Measurements from ENCODE around the gene SHLD1. TPM values are rescaled to one million over a fixed set of nuclear protein-coding genes. Genes with fewer than 3 reads are reported as not detected.

SHLD1 gene
- total and polyA plus RNA-seq, 2 experiments from 2014 or later = 8.3 to 9.1 TPM

GRCh38 chr20:5821627-5822215 lies 71.5 kb downstream of the SHLD1 start:
- H2AFZ ChIP-seq = no peak overlapping the region
- no peaks in the 10 kb centered on the region for H3K9me3 ChIP-seq (ENCODE audit: low read depth)
- H3K36me3 ChIP-seq (replicated peaks; ENCODE audit: insufficient read depth, low read depth) = no peaks in the 10 kb centered on the region
- no peak overlapping the region for H3K27ac ChIP-seq
- DNase-seq (ENCODE audit: low spot score) = no peak
- no peak overlapping the region for H3K4me3 ChIP-seq
- no peak overlapping the region for H3K4me2 ChIP-seq
- H3K9me2 ChIP-seq (replicated peaks; ENCODE audit: insufficient read depth) = no peaks in the 10 kb centered on the region
- no peak for TF ChIP-seq EZH2 (IDR thresholded peaks at IDR 0.05; ENCODE audit: borderline replicate concordance)
- no peak for TF ChIP-seq CTCF (IDR thresholded peaks at IDR 0.05; ENCODE audit: poor library complexity)
- TF ChIP-seq EZH2phosphoT487 (IDR thresholded peaks at IDR 0.05; ENCODE audit: low read depth, severe bottlenecking, unreplicated experiment) = no peak
- H3K79me2 ChIP-seq = no peaks in the 10 kb centered on the region
- no peaks in the 10 kb centered on the region for H3K27me3 ChIP-seq
- no peaks in the 10 kb centered on the region for H4K20me1 ChIP-seq (ENCODE audit: insufficient read depth, poor library complexity, severe bottlenecking)
- H3K4me1 ChIP-seq (ENCODE audit: insufficient read depth) = peaks cover 7% of the 10 kb centered on the region
- WGBS (ENCODE audit: low lambda C conversion rate, missing lambda C conversion rate) = 76% methylated on average over 4 of the region's 4 CpGs

- Histone ChIP-seq H3K9me3 (ENCODE audit: low read depth) (no peaks in the 10 kb centered on the region), H3K4me1 (ENCODE audit: insufficient read depth) (peaks cover 5% of the 10 kb centered on the region), H2AFZ (no peak overlapping the region), H3K9me2 (replicated peaks; ENCODE audit: insufficient read depth) (no peaks in the 10 kb centered on the region), H3K27me3 (no peaks in the 10 kb centered on the region), H3K4me2 (no peak overlapping the region), H3K79me2 (no peaks in the 10 kb centered on the region), H3K27ac (no peak overlapping the region), H4K20me1 (ENCODE audit: insufficient read depth, poor library complexity, severe bottlenecking) (peaks cover 1% of the 10 kb centered on the region), H3K36me3 (replicated peaks; ENCODE audit: insufficient read depth, low read depth) (no peaks in the 10 kb centered on the region), H3K4me3 (no peak overlapping the region)
- 65% methylated on average over 3 of the region's 3 CpGs for WGBS (ENCODE audit: low lambda C conversion rate, missing lambda C conversion rate)
- TF ChIP-seq EZH2 (IDR thresholded peaks at IDR 0.05; ENCODE audit: borderline replicate concordance) = no peak
- TF ChIP-seq CTCF (IDR thresholded peaks at IDR 0.05; ENCODE audit: poor library complexity) = no peak
- no peak for TF ChIP-seq EZH2phosphoT487 (IDR thresholded peaks at IDR 0.05; ENCODE audit: low read depth, severe bottlenecking, unreplicated experiment)
- no peak for DNase-seq (ENCODE audit: low spot score)
These were observed 72.4 kb downstream of the SHLD1 start for GRCh38 chr20:5822569-5822968.

- Histone ChIP-seq H3K4me3 (no peak overlapping the region), H3K27me3 (no peaks in the 10 kb centered on the region), H3K27ac (no peak overlapping the region), H4K20me1 (ENCODE audit: insufficient read depth, poor library complexity, severe bottlenecking) (peaks cover 3% of the 10 kb centered on the region), H3K9me3 (ENCODE audit: low read depth) (no peaks in the 10 kb centered on the region), H3K79me2 (no peaks in the 10 kb centered on the region), H3K4me1 (ENCODE audit: insufficient read depth) (no peaks in the 10 kb centered on the region), H3K4me2 (no peak overlapping the region), H3K36me3 (replicated peaks; ENCODE audit: insufficient read depth, low read depth) (no peaks in the 10 kb centered on the region), H3K9me2 (replicated peaks; ENCODE audit: insufficient read depth) (no peaks in the 10 kb centered on the region), H2AFZ (no peak overlapping the region)
- no peak for TF ChIP-seq CTCF (IDR thresholded peaks at IDR 0.05; ENCODE audit: poor library complexity)
- DNase-seq (ENCODE audit: low spot score) = no peak
- 62% methylated on average over 9 of the region's 9 CpGs for WGBS (ENCODE audit: low lambda C conversion rate, missing lambda C conversion rate)
These were observed 75.0 kb downstream of the SHLD1 start for GRCh38 chr20:5825130-5825719.
